Activated CD8-positive, alpha-beta T cell treated with anti-CD3 and anti-CD28 coated beads for 36 hours (primary cell): ENCODE measurements around the gene PROK2. TPM values are rescaled to one million over a fixed set of nuclear protein-coding genes. Genes with fewer than 3 reads are reported as not detected.

Experiments used
- ATAC-seq: fragments of 200-7000 bp; cut with Tn5 transposase; one replicate; pipeline ENCODE4 v1.10.0; 2021; ENCODE audit warnings: mild to moderate bottlenecking, moderate library complexity
- CTCF ChIA-PET: fragments of 350-600 bp; sonication (Branson Sonifier 250); formaldehyde crosslinking; loops from one replicate; lab custom pipeline; 2021; ENCODE audit warnings: antibody characterized with exemption; lab: Charles Lee
- POLR2A ChIA-PET: fragments of 350-600 bp; sonication (Branson Sonifier 250); formaldehyde crosslinking; loops from one replicate; lab custom pipeline; 2021; ENCODE audit warnings: antibody characterized with exemption; lab: Charles Lee
- DNase-seq: peaks from one replicate; pipeline ENCODE4 v3.0.0-alpha.2; 2020
- H3K27ac Mint-ChIP-seq: one replicate; pipeline ENCODE4 v1.8.0; 2021; ENCODE audit warnings: mild to moderate bottlenecking, mixed read lengths
- H3K27me3 Mint-ChIP-seq: one replicate; pipeline ENCODE4 v1.8.0; 2021; ENCODE audit warnings: mixed read lengths
- H3K36me3 Mint-ChIP-seq: one replicate; pipeline ENCODE4 v1.8.0; 2021; ENCODE audit warnings: low read depth, mixed read lengths
- H3K4me1 Mint-ChIP-seq: one replicate; pipeline ENCODE4 v1.8.0; 2021; ENCODE audit warnings: low read depth, mixed read lengths
- H3K4me3 Mint-ChIP-seq: one replicate; pipeline ENCODE4 v1.8.0; 2021; ENCODE audit warnings: mild to moderate bottlenecking, moderate library complexity, mixed read lengths
- H3K9me3 Mint-ChIP-seq: one replicate; pipeline ENCODE4 v1.8.0; 2021; ENCODE audit warnings: mixed read lengths
- CTCF ChIP-seq: fragments of 200-600 bp; IDR thresholded peaks from one replicate; pipeline ENCODE4 v1.8.0; 2022; ENCODE audit warnings: antibody characterized with exemption, mild to moderate bottlenecking
- intact Hi-C: fragments of 100-400 bp; cut with micrococcal nuclease; formaldehyde crosslinking; loops from one replicate; pipeline ENCODE4 v1.10.0; 2022
- total RNA-seq, 2 experiments: library from RNA; stranded (reverse); gene quantifications; one replicate each; pipeline ENCODE4 v1.2.3, GENCODE V29; 2021

The PROK2 gene
- total RNA-seq, 2 experiments from 2014 or later, result 0.27 to 0.34 TPM

GRCh38 chr3:71789922-71790321 lies 5.0 kb upstream of the PROK2 start:
- intact Hi-C loops, result no loop called here
- H3K27me3 Mint-ChIP-seq, result peaks cover 16% of the 10 kb centered on the region
- DNase-seq (no peak), ATAC-seq (no peak)
- H3K9me3 Mint-ChIP-seq, result no peaks in the 10 kb centered on the region
- TF ChIP-seq CTCF, result no peak
- H3K4me3 Mint-ChIP-seq, result no peak overlapping the region
- H3K36me3 Mint-ChIP-seq, result no peaks in the 10 kb centered on the region
- POLR2A ChIA-PET, result no interaction called here
- H3K27ac Mint-ChIP-seq, result no peak overlapping the region
- H3K4me1 Mint-ChIP-seq, result peaks cover 7% of the 10 kb centered on the region
- CTCF ChIA-PET, result no interaction called here

DNA sequence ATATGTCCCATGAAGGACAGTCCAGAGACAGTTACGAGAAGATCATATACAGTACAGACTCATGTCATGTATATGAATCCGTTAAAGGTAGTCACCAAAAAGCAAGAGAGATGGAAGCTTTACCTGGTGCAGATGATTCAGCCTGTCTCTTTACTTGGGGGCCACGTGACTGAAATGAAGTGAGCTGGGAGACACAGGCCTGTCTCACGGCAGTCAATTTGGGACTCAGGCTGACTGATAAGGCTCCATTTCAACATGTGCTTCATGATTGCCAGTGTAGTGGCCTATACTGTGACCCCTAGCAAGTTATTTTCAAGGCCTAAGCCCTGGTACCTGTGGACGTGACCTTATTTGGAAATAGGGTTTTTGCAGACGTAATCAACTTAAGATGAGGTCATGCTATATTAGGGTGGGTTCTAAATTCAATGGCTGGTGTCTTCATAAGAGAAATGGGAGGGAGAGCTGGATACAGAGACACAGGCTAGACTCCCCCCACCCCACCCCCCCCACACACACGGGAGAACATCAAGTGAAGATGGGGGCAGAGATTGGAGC lies 3.0 kb upstream of the PROK2 start:
- intact Hi-C loops, result no loop called here
- no peak for TF ChIP-seq CTCF
- Mint-ChIP-seq H3K9me3 (no peaks in the 10 kb centered on the region), H3K36me3 (no peaks in the 10 kb centered on the region), H3K27me3 (peaks cover 31% of the 10 kb centered on the region), H3K4me1 (peaks cover 10% of the 10 kb centered on the region), H3K27ac (no peak overlapping the region), H3K4me3 (no peak overlapping the region)
- POLR2A ChIA-PET, result no interaction called here
- no peak for ATAC-seq
- CTCF ChIA-PET, result interaction anchor here (0.8 to 1.4 kb wide), 2 partner anchors 77 to 87 kb away, joined by 3 to 4 read pairs; no protein-coding TSS in a partner anchor
- no peak for DNase-seq

DNA sequence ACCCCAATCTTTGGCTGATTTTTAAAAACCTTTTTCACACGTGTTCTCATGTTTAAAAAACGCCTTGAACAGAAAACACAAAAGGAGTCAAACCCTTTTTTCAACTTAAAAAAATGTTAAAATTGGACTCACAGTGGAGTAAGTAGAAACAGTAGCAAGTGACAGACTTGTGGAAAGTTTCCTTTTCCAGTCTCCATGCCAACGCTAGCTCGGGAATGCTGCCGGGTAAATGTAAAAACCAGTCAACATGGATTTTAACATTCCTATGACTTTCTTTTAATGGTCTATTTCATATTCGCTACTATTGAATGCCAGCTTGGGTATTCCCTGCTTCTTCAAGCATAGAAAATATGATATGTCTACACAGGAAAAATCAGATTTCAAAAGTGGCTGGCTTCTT lies 1.6 kb upstream of the PROK2 start:
- POLR2A ChIA-PET, result no interaction called here
- H3K27ac Mint-ChIP-seq, result no peak overlapping the region

GRCh38 chr3:71786217-71786549 lies 1.2 kb upstream of the PROK2 start:
- Mint-ChIP-seq H3K27ac (no peak overlapping the region), H3K4me1 (peaks cover 10% of the 10 kb centered on the region), H3K4me3 (peak overlapping the region; percentile 64), H3K9me3 (no peaks in the 10 kb centered on the region), H3K36me3 (no peaks in the 10 kb centered on the region), H3K27me3 (peaks cover 44% of the 10 kb centered on the region)
- intact Hi-C loops, result no loop called here
- CTCF ChIA-PET, result interaction anchor here (1.0 kb wide), 1 partner anchor 73 kb away, joined by 3 read pairs; no protein-coding TSS in a partner anchor
- POLR2A ChIA-PET, result no interaction called here
- no peak for DNase-seq
- no peak for ATAC-seq
- TF ChIP-seq CTCF, result no peak

More for the DNA sequence above, 1.6 kb upstream of the PROK2 start:
- CTCF ChIA-PET, result interaction anchor here (1.4 kb wide), 1 partner anchor 76 kb away, joined by 4 read pairs; no protein-coding TSS in a partner anchor
- Mint-ChIP-seq H3K4me3 (no peak overlapping the region), H3K4me1 (peaks cover 10% of the 10 kb centered on the region), H3K9me3 (no peaks in the 10 kb centered on the region), H3K27me3 (peaks cover 42% of the 10 kb centered on the region), H3K36me3 (no peaks in the 10 kb centered on the region)
- no peak for TF ChIP-seq CTCF
- DNase-seq (no peak), ATAC-seq (no peak)
- intact Hi-C loops, result no loop called here

DNA sequence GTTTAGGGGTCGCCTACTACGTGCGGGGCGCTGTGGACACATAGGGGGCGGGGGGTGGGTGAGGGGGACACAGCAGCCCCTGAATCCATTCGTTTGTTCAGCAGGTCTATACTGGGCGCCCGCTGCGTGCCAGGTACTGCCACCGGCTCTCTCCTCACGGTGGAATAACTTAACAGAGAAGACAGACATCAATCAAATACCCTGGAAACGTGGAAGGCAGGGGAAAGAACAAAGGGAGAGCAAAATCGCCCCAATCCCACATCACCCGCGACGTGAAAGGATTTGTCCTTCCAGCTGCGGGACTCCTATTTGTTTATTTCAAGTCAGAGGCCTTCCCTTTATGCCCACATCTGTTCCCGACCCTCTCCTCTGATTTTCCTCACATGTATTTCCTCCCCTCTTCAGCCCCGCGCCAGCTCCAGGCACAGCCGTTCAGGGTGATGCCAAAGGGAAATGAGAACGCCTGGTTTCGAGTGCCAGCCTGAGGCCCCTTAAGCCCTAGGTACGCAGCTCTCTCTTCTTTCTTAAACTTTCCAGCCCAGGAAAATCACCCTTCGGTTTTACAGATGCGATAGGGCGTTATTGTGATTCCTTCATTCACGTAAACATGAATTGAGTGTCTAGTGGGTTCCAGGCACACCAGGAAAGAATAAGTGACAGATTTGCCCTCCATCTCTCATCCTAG lies 726 bp upstream of the PROK2 start:
- no peak for DNase-seq
- peaks cover 10% of the 10 kb centered on the region for H3K4me1 Mint-ChIP-seq
- H3K27me3 Mint-ChIP-seq, result peaks cover 47% of the 10 kb centered on the region
- ChIA-PET POLR2A (no interaction called here), CTCF (interaction anchor here (1.0 kb wide), 1 partner anchor 74 kb away, joined by 3 read pairs; no protein-coding TSS in a partner anchor)
- no peak for TF ChIP-seq CTCF
- no peaks in the 10 kb centered on the region for H3K9me3 Mint-ChIP-seq
- no peak overlapping the region for H3K27ac Mint-ChIP-seq
- intact Hi-C loops, result no loop called here
- ATAC-seq, result no peak
- no peaks in the 10 kb centered on the region for H3K36me3 Mint-ChIP-seq
- H3K4me3 Mint-ChIP-seq, result peak overlapping the region; percentile 64
